IMR-90 (cell line): ENCODE data around the gene RAC3.

Source experiments
- CEBPB ChIP-seq: IDR thresholded peaks from 2 replicates; pipeline ENCODE4 v1.6.1; 2012; ENCODE audit warnings: low read depth, low read length, improper control_type of control experiment
- CTCF ChIP-seq: conservative IDR thresholded peaks from 2 replicates; pipeline ENCODE4 v1.5.1; 2012; ENCODE audit warnings: mild to moderate bottlenecking, low read depth, low read length, improper control_type of control experiment
- ELK1 ChIP-seq: fragments of 150-350 bp; IDR thresholded peaks from 2 replicates; pipeline ENCODE4 v1.6.1; 2016; ENCODE audit warnings: low read depth, mild to moderate bottlenecking, low read length, moderate library complexity, borderline replicate concordance
- MAZ ChIP-seq: IDR thresholded peaks from 2 replicates; pipeline ENCODE4 v1.6.1; 2012; ENCODE audit warnings: low read depth, mild to moderate bottlenecking, low read length, improper control_type of control experiment, moderate library complexity, borderline replicate concordance
- POLR2A ChIP-seq: IDR thresholded peaks from 2 replicates; pipeline ENCODE4 v1.6.1; 2012; ENCODE audit warnings: mild to moderate bottlenecking, low read depth, low read length
- RAD21 ChIP-seq: IDR thresholded peaks from 2 replicates; pipeline ENCODE4 v1.6.1; 2012; ENCODE audit warnings: low read length, improper control_type of control experiment
- RCOR1 ChIP-seq: IDR thresholded peaks from 2 replicates; pipeline ENCODE4 v1.6.1; 2012; ENCODE audit warnings: mild to moderate bottlenecking, low read length, improper control_type of control experiment; ENCODE audit not compliant: insufficient replicate concordance
- RFX5 ChIP-seq: IDR thresholded peaks from 2 replicates; pipeline ENCODE4 v1.8.0; 2012; ENCODE audit warnings: low read depth, mild to moderate bottlenecking, low read length, moderate library complexity
- SMC3 ChIP-seq: fragments of 150-350 bp; IDR thresholded peaks from 2 replicates; pipeline ENCODE4 v1.6.1; 2016; ENCODE audit warnings: low read depth, mild to moderate bottlenecking, antibody characterized with exemption, low read length, moderate library complexity

GRCh38 chr17:82014432-82014831 lies 17.0 kb upstream of the RAC3 start:
- TF ChIP-seq CTCF (no peak), MAZ (no peak), SMC3 (no peak), ELK1 (no peak), RAD21 (no peak), POLR2A (no peak), RFX5 (no peak), CEBPB (no peak), RCOR1 (no peak)
